Right lobe of liver (tissue), 4 donors: ENCODE results near the gene GPR151.

Source experiments
- CTCF ChIP-seq, 4 donors: fragments of 200-600 bp in 3 of 4; fragments of 450-650 bp in 1 of 4; IDR thresholded peaks; one replicate each; pipeline versions ENCODE4 v1.5.1 to v1.8.0; 2016 to 2022; ENCODE audit warnings: antibody characterized with exemption in 4 of 4, mild to moderate bottlenecking in 2 of 4
- POLR2A ChIP-seq: fragments of 450-650 bp; IDR thresholded peaks from one replicate; pipeline ENCODE4 v1.6.1; 2017; ENCODE audit warnings: antibody characterized with exemption, mild to moderate bottlenecking
- donor health status: DM: no; HTN: no; CAD: no.
- donor health status: DM: no; HTN: no; CAD: no.
- donor health status: DM: no; HTN: yes; CAD: no.

GRCh38 chr5:146523698-146524097 is 7.7 kb upstream of the GPR151 start:
- TF ChIP-seq CTCF (IDR thresholded peaks at IDR 0.05) (no peak), POLR2A (no peak)
